Measurements from ENCODE around the gene HTR3B.

Gene HTR3B

DNA sequence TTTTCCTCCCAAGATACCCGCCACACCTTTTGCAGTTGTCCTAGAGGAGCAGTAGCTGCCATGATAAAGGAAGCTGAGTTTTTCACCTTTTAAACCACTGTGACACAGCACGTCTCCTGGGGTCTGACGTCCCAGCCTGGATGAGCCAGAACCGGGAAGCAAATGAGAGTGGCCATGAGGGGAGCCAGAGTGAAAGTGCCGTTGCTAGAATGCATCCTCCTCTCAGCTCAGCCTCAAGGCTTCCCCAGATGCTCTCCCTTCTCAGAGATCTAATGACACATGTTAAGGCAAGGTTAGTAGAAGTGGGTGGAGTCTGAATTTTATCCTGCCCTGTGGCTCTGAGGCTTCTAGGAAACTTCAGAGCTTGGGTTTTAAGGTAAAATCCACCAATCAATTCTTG is 46.9 kb downstream of the HTR3B start:
- in situ Hi-C loops (cut with MboI; ENCODE audit: low pct_unique_long_range_greater_than_20kb, low sequenced_read_pairs, unreplicated experiment): no loop called here
- TF ChIP-seq CTCF (IDR thresholded peaks at IDR 0.05; ENCODE audit: extremely low read depth, insufficient read depth, missing control alignments): no peak
- no peak for DNase-seq (ENCODE audit: low spot score)

- no peak for TF ChIP-seq CTCF (IDR thresholded peaks at IDR 0.05; ENCODE audit: extremely low read depth, insufficient read depth, missing control alignments)
- DNase-seq (ENCODE audit: low spot score): no peak
- in situ Hi-C loops (cut with MboI; ENCODE audit: low pct_unique_long_range_greater_than_20kb, low sequenced_read_pairs, unreplicated experiment): no loop called here
Measured at GRCh38 chr11:113952070-113952469, 47.5 kb downstream of the HTR3B start.

DNA sequence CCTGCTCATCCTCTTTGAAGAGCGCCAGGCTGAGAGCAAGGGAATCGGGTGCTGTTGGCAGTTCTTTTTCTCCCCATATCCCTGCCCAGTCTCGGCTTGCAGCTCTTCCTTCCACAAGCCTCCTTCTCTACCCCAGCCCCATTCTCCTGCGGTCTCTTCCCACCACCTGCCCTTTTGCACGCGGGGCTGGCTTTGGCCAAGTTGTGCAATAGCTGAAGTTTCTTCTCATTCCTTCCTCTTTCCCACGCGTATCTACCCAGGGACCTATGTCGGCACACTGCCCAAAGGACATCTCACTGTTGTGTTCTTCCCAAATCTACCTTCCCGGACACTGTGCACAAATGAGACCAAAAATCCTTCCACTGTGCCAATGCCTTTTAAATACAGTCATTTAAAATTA is 48.0 kb downstream of the HTR3B start:
- no peak for TF ChIP-seq CTCF (IDR thresholded peaks at IDR 0.05; ENCODE audit: extremely low read depth, insufficient read depth, missing control alignments)
- DNase-seq (ENCODE audit: low spot score): no peak
- in situ Hi-C loops (cut with MboI; ENCODE audit: low pct_unique_long_range_greater_than_20kb, low sequenced_read_pairs, unreplicated experiment): no loop called here

DNA sequence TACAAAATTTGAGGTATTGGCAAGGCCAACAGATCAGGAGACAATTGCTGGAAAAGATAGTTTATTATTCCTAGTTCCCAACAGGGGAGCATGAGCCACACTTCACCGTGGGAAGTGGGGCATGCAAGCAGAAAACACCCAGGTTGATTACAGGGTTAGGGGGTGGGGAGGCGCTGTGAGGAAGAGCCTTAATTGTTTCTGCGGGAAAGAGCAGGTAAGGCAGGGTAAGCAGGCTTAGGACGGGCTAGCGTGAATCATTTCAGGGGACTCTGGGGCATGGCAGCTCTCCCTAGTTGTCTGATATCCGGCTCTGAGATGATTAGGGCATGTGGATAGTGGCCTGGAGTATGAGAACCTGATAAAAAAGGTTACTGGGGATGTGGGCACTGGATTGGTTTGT is 49.6 kb downstream of the HTR3B start:
- DNase-seq (ENCODE audit: low spot score): no peak
- in situ Hi-C loops (cut with MboI; ENCODE audit: low pct_unique_long_range_greater_than_20kb, low sequenced_read_pairs, unreplicated experiment): no loop called here
- no peak for TF ChIP-seq CTCF (IDR thresholded peaks at IDR 0.05; ENCODE audit: extremely low read depth, insufficient read depth, missing control alignments)

GRCh38 chr11:113956986-113957385 is 52.4 kb downstream of the HTR3B start:
- in situ Hi-C loops (cut with MboI; ENCODE audit: low pct_unique_long_range_greater_than_20kb, low sequenced_read_pairs, unreplicated experiment): no loop called here
- no peak for DNase-seq (ENCODE audit: low spot score)
- no peak for TF ChIP-seq CTCF (IDR thresholded peaks at IDR 0.05; ENCODE audit: extremely low read depth, insufficient read depth, missing control alignments)

- in situ Hi-C loops (cut with MboI; ENCODE audit: low pct_unique_long_range_greater_than_20kb, low sequenced_read_pairs, unreplicated experiment): no loop called here
- DNase-seq (ENCODE audit: low spot score): no peak
- TF ChIP-seq CTCF (IDR thresholded peaks at IDR 0.05; ENCODE audit: extremely low read depth, insufficient read depth, missing control alignments): no peak
Measured at GRCh38 chr11:113960702-113961330, 56.2 kb downstream of the HTR3B start.

GRCh38 chr11:113967361-113967760 is 62.8 kb downstream of the HTR3B start:
- in situ Hi-C loops (cut with MboI; ENCODE audit: low pct_unique_long_range_greater_than_20kb, low sequenced_read_pairs, unreplicated experiment): no loop called here
- no peak for DNase-seq (ENCODE audit: low spot score)
- no peak for TF ChIP-seq CTCF (IDR thresholded peaks at IDR 0.05; ENCODE audit: extremely low read depth, insufficient read depth, missing control alignments)

All from GM13977 (cell line).